ENCODE data around the gene SCUBE1.

Gene SCUBE1

DNA sequence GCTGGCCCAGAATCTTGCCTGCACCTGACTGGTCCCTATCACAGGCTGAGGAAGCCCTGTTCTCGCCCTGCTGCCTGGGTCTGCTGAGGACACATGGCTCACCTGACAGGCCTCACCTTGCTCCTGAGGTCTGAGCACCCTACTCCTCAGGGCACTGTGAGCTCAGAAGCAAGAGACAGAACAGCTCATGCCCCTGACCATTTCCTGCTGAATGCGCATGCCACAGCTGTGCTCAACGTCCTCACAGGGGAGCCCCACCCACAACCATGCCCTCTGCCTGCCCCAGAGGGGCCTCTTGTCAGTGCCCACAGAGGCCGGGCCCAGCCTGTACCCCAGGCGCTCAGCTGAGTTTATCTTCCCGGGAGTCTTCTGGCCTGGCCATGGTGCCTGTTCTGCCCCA, 194.6 kb downstream of the SCUBE1 start:
- TF ChIP-seq, protein P1, sequence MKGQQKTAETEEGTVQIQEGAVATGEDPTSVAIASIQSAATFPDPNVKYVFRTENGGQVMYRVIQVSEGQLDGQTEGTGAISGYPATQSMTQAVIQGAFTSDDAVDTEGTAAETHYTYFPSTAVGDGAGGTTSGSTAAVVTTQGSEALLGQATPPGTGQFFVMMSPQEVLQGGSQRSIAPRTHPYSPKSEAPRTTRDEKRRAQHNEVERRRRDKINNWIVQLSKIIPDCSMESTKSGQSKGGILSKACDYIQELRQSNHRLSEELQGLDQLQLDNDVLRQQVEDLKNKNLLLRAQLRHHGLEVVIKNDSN (IDR thresholded peaks at IDR 0.05), result no peak
- TF ChIP-seq NFIC (IDR thresholded peaks at IDR 0.05), result no peak
- TF ChIP-seq FOXM1 (IDR thresholded peaks at IDR 0.05; ENCODE audit: borderline replicate concordance, low read depth), result no peak
- no peak for TF ChIP-seq ZBTB7A (IDR thresholded peaks at IDR 0.05; ENCODE audit: low read depth)
- TF ChIP-seq EP300 (IDR thresholded peaks at IDR 0.05; ENCODE audit: borderline replicate concordance), result no peak
- TF ChIP-seq TEAD4 (IDR thresholded peaks at IDR 0.05), result no peak
- no peak for TF ChIP-seq TCF12 (IDR thresholded peaks at IDR 0.05; ENCODE audit: low read depth)
- TF ChIP-seq EGR1 (IDR thresholded peaks at IDR 0.05), result no peak
- TF ChIP-seq TAF1 (IDR thresholded peaks at IDR 0.05; ENCODE audit: low read depth), result no peak
- TF ChIP-seq RAD21 (IDR thresholded peaks at IDR 0.05; ENCODE audit: low read depth), result no peak
- TF ChIP-seq CEBPB (IDR thresholded peaks at IDR 0.05), result no peak
- no peak for TF ChIP-seq YY1 (IDR thresholded peaks at IDR 0.05; ENCODE audit: low read depth)
- TF ChIP-seq, protein P2, sequence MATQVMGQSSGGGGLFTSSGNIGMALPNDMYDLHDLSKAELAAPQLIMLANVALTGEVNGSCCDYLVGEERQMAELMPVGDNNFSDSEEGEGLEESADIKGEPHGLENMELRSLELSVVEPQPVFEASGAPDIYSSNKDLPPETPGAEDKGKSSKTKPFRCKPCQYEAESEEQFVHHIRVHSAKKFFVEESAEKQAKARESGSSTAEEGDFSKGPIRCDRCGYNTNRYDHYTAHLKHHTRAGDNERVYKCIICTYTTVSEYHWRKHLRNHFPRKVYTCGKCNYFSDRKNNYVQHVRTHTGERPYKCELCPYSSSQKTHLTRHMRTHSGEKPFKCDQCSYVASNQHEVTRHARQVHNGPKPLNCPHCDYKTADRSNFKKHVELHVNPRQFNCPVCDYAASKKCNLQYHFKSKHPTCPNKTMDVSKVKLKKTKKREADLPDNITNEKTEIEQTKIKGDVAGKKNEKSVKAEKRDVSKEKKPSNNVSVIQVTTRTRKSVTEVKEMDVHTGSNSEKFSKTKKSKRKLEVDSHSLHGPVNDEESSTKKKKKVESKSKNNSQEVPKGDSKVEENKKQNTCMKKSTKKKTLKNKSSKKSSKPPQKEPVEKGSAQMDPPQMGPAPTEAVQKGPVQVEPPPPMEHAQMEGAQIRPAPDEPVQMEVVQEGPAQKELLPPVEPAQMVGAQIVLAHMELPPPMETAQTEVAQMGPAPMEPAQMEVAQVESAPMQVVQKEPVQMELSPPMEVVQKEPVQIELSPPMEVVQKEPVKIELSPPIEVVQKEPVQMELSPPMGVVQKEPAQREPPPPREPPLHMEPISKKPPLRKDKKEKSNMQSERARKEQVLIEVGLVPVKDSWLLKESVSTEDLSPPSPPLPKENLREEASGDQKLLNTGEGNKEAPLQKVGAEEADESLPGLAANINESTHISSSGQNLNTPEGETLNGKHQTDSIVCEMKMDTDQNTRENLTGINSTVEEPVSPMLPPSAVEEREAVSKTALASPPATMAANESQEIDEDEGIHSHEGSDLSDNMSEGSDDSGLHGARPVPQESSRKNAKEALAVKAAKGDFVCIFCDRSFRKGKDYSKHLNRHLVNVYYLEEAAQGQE (IDR thresholded peaks at IDR 0.05; ENCODE audit: low read depth), result no peak
- no peak for TF ChIP-seq MAX (IDR thresholded peaks at IDR 0.05)
- TF ChIP-seq CREB1 (IDR thresholded peaks at IDR 0.05; ENCODE audit: low read depth), result no peak

DNA sequence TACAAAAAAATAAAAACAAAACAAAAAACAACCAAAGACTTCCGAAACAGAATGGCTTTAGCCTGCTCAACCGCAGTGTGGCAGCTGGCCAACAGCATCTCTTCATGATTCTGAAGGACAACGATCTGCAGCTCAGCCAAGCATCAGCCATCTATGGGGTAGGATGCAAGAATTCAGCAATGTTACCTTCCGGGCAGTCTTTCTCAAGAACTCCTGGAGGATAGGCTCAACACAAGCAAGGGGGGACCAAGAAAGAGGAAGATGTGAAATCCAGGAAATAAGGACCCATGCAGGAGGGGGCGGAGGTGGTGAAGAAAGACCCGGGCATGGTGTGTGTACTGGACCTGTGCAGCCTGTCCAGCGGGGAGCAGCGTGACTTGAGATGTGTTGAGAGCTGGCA, 195.4 kb downstream of the SCUBE1 start:
- TF ChIP-seq ZBTB7A (IDR thresholded peaks at IDR 0.05; ENCODE audit: low read depth), result no peak
- TF ChIP-seq FOXM1 (IDR thresholded peaks at IDR 0.05; ENCODE audit: borderline replicate concordance, low read depth), result no peak
- TF ChIP-seq, protein P2 (IDR thresholded peaks at IDR 0.05; ENCODE audit: low read depth), result no peak
- no peak for TF ChIP-seq TAF1 (IDR thresholded peaks at IDR 0.05; ENCODE audit: low read depth)
- no peak for TF ChIP-seq MAX (IDR thresholded peaks at IDR 0.05)
- TF ChIP-seq TEAD4 (IDR thresholded peaks at IDR 0.05), result no peak
- no peak for TF ChIP-seq CREB1 (IDR thresholded peaks at IDR 0.05; ENCODE audit: low read depth)
- TF ChIP-seq EGR1 (IDR thresholded peaks at IDR 0.05), result no peak
- TF ChIP-seq CEBPB (IDR thresholded peaks at IDR 0.05), result no peak
- no peak for TF ChIP-seq NFIC (IDR thresholded peaks at IDR 0.05)
- no peak for TF ChIP-seq RAD21 (IDR thresholded peaks at IDR 0.05; ENCODE audit: low read depth)
- TF ChIP-seq, protein P1 (IDR thresholded peaks at IDR 0.05), result no peak
- TF ChIP-seq YY1 (IDR thresholded peaks at IDR 0.05; ENCODE audit: low read depth), result no peak
- no peak for TF ChIP-seq TCF12 (IDR thresholded peaks at IDR 0.05; ENCODE audit: low read depth)
- TF ChIP-seq EP300 (IDR thresholded peaks at IDR 0.05; ENCODE audit: borderline replicate concordance), result no peak
